ENCODE results near the gene RNF220.

RNF220 gene

GRCh38 chr1:44367944-44368343 is 37.1 kb upstream of the RNF220 start:
- no peak for TF ChIP-seq CTCF (conservative IDR thresholded peaks at IDR 0.05)
- no peak overlapping the region for H3K27ac ChIP-seq

GRCh38 chr1:44368471-44369151 is 36.4 kb upstream of the RNF220 start:
- no peak for TF ChIP-seq CTCF (conservative IDR thresholded peaks at IDR 0.05)
- no peak overlapping the region for H3K27ac ChIP-seq

GRCh38 chr1:44371206-44371605 is 33.8 kb upstream of the RNF220 start:
- no peak for TF ChIP-seq CTCF (conservative IDR thresholded peaks at IDR 0.05)

GRCh38 chr1:44375547-44375946 is 29.5 kb upstream of the RNF220 start:
- H3K27ac ChIP-seq, result no peak overlapping the region
- TF ChIP-seq CTCF (conservative IDR thresholded peaks at IDR 0.05), result no peak

More at GRCh38 chr1:44371206-44371605, 33.8 kb upstream of the RNF220 start:
- H3K27ac ChIP-seq, result no peak overlapping the region

GRCh38 chr1:44377925-44378784 is 26.9 kb upstream of the RNF220 start:
- no peak overlapping the region for H3K27ac ChIP-seq
- peak; percentile 76 for TF ChIP-seq CTCF (conservative IDR thresholded peaks at IDR 0.05)

GRCh38 chr1:44380666-44381177 is 24.3 kb upstream of the RNF220 start:
- no peak overlapping the region for H3K27ac ChIP-seq
- TF ChIP-seq CTCF (conservative IDR thresholded peaks at IDR 0.05), result no peak

- TF ChIP-seq CTCF (conservative IDR thresholded peaks at IDR 0.05), result no peak
- no peak overlapping the region for H3K27ac ChIP-seq
Measured at GRCh38 chr1:44388551-44388950, 16.5 kb upstream of the RNF220 start.

Measured in VCaP (cell line).